Mesodermal cell (in vitro differentiated cells): Measurements from ENCODE around the gene PPP1R3A.

Experiments
- H3K27ac ChIP-seq: 2 replicates; pipeline ENCODE4 v1.7.0; 2013; ENCODE audit warnings: mild to moderate bottlenecking, low read depth, low read length, moderate library complexity; ENCODE audit not compliant: severe bottlenecking
- H3K36me3 ChIP-seq: 2 replicates; pipeline ENCODE4 v1.7.1; 2013; ENCODE audit warnings: mild to moderate bottlenecking, low read length, moderate library complexity; ENCODE audit not compliant: control insufficient read depth, insufficient read depth
- H3K4me1 ChIP-seq: one replicate; pipeline ENCODE4 v1.7.1; 2013; ENCODE audit warnings: mild to moderate bottlenecking, low read length; ENCODE audit not compliant: insufficient read depth, control insufficient read depth, poor library complexity, severe bottlenecking
- H3K4me3 ChIP-seq: 2 replicates; pipeline ENCODE4 v1.7.0; 2013; ENCODE audit warnings: low read length, control low read depth, mild to moderate bottlenecking; ENCODE audit not compliant: insufficient read depth, poor library complexity, severe bottlenecking; ENCODE audit errors: extremely low read depth
- H3K9me3 ChIP-seq: 2 replicates; pipeline ENCODE4 v1.7.1; 2013; ENCODE audit warnings: mild to moderate bottlenecking, low read length, moderate library complexity; ENCODE audit not compliant: control insufficient read depth
- WGBS, 2 experiments: methylation state at CpG; one replicate each; pipeline ENCODE4 v1.1.5; 2013; ENCODE audit warnings: missing lambda C conversion rate in 2 of 2; ENCODE audit not compliant: insufficient coverage in 2 of 2; 5-methylcytosine and 5-hydroxymethylcytosine counted together

The PPP1R3A gene

GRCh38 chr7:113921363-113921762, 2.6 kb upstream of the PPP1R3A start:
- no peak overlapping the region for H3K4me3 ChIP-seq
- H3K27ac ChIP-seq = no peak overlapping the region
- no peaks in the 10 kb centered on the region for H3K36me3 ChIP-seq
- H3K4me1 ChIP-seq = no peaks in the 10 kb centered on the region
- H3K9me3 ChIP-seq = no peaks in the 10 kb centered on the region

GRCh38 chr7:113917840-113918239, 969 bp downstream of the PPP1R3A start:
- no peaks in the 10 kb centered on the region for H3K9me3 ChIP-seq
- WGBS, 2 experiments = no CpG with 5 or more reads among the region's 1 CpG
- H3K27ac ChIP-seq = no peak overlapping the region
- no peak overlapping the region for H3K4me3 ChIP-seq
- H3K36me3 ChIP-seq = no peaks in the 10 kb centered on the region
- no peaks in the 10 kb centered on the region for H3K4me1 ChIP-seq

- no peak overlapping the region for H3K27ac ChIP-seq
- no CpG with 5 or more reads among the region's 2 CpGs for WGBS, 2 experiments
- no peak overlapping the region for H3K4me3 ChIP-seq
- no peaks in the 10 kb centered on the region for H3K36me3 ChIP-seq
- H3K9me3 ChIP-seq = no peaks in the 10 kb centered on the region
- H3K4me1 ChIP-seq = no peaks in the 10 kb centered on the region
These were observed 2.9 kb downstream of the PPP1R3A start for GRCh38 chr7:113915956-113916355.

GRCh38 chr7:113912876-113913275, 5.9 kb downstream of the PPP1R3A start:
- H3K4me1 ChIP-seq = no peaks in the 10 kb centered on the region
- H3K27ac ChIP-seq = no peak overlapping the region
- no peaks in the 10 kb centered on the region for H3K9me3 ChIP-seq
- H3K4me3 ChIP-seq = no peak overlapping the region
- no peaks in the 10 kb centered on the region for H3K36me3 ChIP-seq
- WGBS, 2 experiments = 90 to 91% methylated on average over 5 to 6 of the region's 6 CpGs

- Histone ChIP-seq H3K9me3 (no peaks in the 10 kb centered on the region), H3K4me1 (no peaks in the 10 kb centered on the region), H3K36me3 (no peaks in the 10 kb centered on the region), H3K4me3 (no peak overlapping the region), H3K27ac (no peak overlapping the region)
- WGBS, 2 experiments = 83 to 92% methylated on average over 1 to 2 of the region's 3 CpGs
These were observed 11.2 kb downstream of the PPP1R3A start for GRCh38 chr7:113907617-113908016.

- no peak overlapping the region for H3K4me3 ChIP-seq
- no peaks in the 10 kb centered on the region for H3K9me3 ChIP-seq
- WGBS, 2 experiments = no CpG with 5 or more reads among the region's 1 CpG
- no peak overlapping the region for H3K27ac ChIP-seq
- no peaks in the 10 kb centered on the region for H3K36me3 ChIP-seq
- H3K4me1 ChIP-seq = no peaks in the 10 kb centered on the region
These were observed 14.3 kb downstream of the PPP1R3A start for GRCh38 chr7:113904521-113904920.

- no peak overlapping the region for H3K4me3 ChIP-seq
- H3K27ac ChIP-seq = no peak overlapping the region
- no peaks in the 10 kb centered on the region for H3K9me3 ChIP-seq
- H3K36me3 ChIP-seq = no peaks in the 10 kb centered on the region
- H3K4me1 ChIP-seq = no peaks in the 10 kb centered on the region
- WGBS, 2 experiments = 43% methylated on average over 1 of the region's 3 CpGs; no CpG with 5 or more reads in 1 of the 2 experiments
These were observed 26.0 kb downstream of the PPP1R3A start for GRCh38 chr7:113892818-113893217.

- Histone ChIP-seq H3K27ac (no peak overlapping the region), H3K4me1 (no peaks in the 10 kb centered on the region), H3K36me3 (no peaks in the 10 kb centered on the region), H3K4me3 (no peak overlapping the region), H3K9me3 (no peaks in the 10 kb centered on the region)
- WGBS, 2 experiments = no CpG with 5 or more reads among the region's 1 CpG
These were observed 27.0 kb downstream of the PPP1R3A start for GRCh38 chr7:113891828-113892227.

- no peaks in the 10 kb centered on the region for H3K9me3 ChIP-seq
- H3K36me3 ChIP-seq = no peaks in the 10 kb centered on the region
- no peak overlapping the region for H3K4me3 ChIP-seq
- H3K4me1 ChIP-seq = no peaks in the 10 kb centered on the region
- no peak overlapping the region for H3K27ac ChIP-seq
- whole genome bisulfite sequencing, 2 experiments = 73% methylated on average over 2 of the region's 2 CpGs; no CpG with 5 or more reads in 1 of the 2 experiments
These were observed 27.8 kb downstream of the PPP1R3A start for GRCh38 chr7:113891031-113891350.

GRCh38 chr7:113890331-113891030, 28.3 kb downstream of the PPP1R3A start:
- no peaks in the 10 kb centered on the region for H3K4me1 ChIP-seq
- no peaks in the 10 kb centered on the region for H3K36me3 ChIP-seq
- H3K27ac ChIP-seq = no peak overlapping the region
- no CpG with 5 or more reads among the region's 2 CpGs for WGBS, 2 experiments
- no peak overlapping the region for H3K4me3 ChIP-seq
- no peaks in the 10 kb centered on the region for H3K9me3 ChIP-seq

- Histone ChIP-seq H3K4me3 (no peak overlapping the region), H3K36me3 (no peaks in the 10 kb centered on the region), H3K27ac (no peak overlapping the region), H3K4me1 (no peaks in the 10 kb centered on the region), H3K9me3 (no peaks in the 10 kb centered on the region)
- WGBS, 2 experiments = no CpG with 5 or more reads among the region's 1 CpG
These were observed 35.7 kb downstream of the PPP1R3A start for GRCh38 chr7:113883096-113883495.
